NCI-H2227 treated with DMSO at 0.1 percent for 48 hours (cell line): ENCODE results near the gene BTF3.

Experiments used
- DNase-seq: peaks from one replicate; lab custom pipeline; 2025; lab: John Stamatoyannopoulos, UW

BTF3 gene

DNA sequence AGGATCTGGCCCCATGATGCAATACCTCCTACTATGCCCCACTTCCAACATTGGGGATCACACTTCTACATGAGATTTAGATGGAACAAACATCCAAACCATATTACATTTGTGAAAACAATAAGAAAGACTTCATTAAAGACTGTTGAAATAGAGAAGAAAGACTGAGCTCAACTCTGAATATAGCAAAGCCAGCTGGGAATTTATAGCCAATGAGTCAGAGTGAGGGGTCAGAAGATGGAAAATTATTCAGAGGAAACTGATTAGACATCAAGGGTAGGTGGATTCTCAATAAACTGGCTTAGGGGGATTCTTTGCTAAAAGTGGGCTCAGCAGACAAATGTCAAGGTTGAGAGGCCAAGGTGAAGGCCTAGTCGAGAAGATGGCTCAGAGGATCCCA is 25.6 kb downstream of the BTF3 start:
- no peak for DNase-seq

GRCh38 chr5:73525606-73526203 is 27.5 kb downstream of the BTF3 start:
- no peak for DNase-seq

DNA sequence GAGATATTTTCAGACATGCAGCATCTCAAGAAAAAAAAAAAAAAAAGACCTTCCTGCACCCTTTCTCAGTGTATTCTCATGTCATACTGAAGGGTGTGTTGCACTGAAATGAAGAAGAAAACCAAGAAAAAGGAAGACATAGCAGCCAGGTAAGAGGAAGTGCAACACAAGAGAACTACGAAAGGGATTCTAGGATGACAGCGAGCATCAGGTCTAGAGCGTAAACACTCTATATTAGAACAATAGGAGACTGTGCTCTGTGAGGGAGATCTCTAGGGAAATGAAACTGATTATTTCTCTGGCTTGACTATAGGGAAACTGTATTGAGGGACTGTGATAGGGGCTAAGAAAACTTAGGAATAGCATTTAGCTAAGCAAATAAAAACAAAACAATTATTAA is 30.0 kb downstream of the BTF3 start:
- no peak for DNase-seq

DNA sequence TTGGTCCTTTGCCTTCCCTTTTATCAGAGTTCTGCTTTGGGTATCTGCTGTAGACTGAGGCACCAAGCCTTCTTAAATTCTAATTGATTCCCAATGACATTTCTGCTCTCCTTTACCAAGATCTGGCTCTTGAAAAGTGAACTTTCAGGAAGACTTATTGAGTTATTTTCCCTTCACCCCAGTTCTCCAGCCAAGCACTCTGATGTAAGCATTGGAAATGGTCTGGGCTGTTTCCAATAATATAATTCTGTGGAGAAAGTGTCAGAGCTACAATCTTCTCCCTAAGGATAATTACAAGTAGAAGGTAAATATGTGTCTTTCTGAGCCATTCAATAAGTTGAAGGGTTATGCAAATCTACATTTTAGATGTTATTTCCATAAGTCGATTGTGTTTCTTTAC is 30.8 kb downstream of the BTF3 start:
- no peak for DNase-seq

GRCh38 chr5:73531356-73531755 is 33.1 kb downstream of the BTF3 start:
- DNase-seq = no peak

DNA sequence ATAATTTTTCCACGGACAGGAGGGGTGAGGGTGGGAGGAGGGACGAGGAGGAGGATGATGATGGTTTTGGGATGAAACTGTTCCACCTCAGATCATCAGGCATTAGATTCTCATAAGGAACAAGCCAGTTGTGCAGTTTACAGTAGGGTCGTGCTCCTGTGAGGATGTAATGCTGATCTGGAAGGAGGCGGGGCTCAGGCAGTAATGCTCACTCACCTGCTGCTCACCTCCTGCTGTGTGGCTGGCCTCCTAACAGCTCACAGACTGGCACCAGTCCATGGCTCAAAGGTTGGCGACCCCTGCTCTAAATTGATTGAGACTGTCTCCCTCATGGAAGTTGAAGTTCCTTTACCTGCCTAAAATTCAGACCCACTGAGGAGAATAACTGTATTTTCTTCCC is 34.0 kb downstream of the BTF3 start:
- no peak for DNase-seq

DNA sequence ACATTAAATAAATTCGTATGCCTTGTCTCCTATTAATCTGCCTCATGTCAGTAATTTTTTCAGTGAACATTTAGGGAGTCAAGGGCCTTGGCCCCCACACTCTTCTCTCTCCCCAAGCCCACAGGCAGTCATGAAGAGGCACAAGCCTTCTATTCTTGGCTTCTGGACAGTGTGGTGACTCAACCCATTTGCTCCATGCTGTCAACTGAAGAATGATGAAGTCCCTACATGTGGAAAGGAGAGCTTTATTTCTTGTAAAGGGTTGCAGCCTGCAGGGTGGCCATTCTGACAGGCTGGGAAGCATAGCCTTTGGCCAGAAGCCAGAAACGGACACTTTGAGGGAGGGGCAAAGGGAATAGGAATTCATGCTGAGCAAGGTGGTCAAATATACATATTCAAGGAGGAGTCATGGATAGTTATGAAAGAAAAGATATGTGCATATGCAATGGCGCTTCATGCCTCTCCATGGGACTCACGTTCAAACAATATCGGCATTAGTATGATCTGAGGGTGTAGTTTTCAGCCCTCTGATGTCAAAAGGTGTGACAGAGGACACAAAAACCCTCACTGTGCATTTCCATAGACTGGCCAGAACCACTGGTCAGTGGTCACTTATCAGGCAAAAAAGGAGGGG is 35.9 kb downstream of the BTF3 start:
- DNase-seq = no peak

DNA sequence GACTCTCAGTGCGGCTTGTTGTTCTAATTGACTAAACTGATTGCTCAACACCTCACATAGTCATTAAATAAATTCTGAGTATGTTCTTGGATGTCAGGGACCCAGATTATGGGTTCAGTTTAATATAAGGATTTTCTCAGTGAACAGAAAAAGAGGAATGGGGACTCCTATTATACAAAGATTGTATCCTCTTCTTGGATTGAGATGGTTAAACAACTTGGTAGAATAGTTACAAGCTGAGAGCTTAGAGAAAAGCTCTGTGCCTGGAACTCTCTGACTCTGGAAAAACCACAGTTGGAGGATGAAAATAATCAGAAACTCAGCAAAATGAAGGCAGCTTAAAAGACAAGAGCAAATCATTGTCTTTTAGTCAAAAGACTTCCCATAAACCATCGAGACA is 36.7 kb downstream of the BTF3 start:
- no peak for DNase-seq

DNA sequence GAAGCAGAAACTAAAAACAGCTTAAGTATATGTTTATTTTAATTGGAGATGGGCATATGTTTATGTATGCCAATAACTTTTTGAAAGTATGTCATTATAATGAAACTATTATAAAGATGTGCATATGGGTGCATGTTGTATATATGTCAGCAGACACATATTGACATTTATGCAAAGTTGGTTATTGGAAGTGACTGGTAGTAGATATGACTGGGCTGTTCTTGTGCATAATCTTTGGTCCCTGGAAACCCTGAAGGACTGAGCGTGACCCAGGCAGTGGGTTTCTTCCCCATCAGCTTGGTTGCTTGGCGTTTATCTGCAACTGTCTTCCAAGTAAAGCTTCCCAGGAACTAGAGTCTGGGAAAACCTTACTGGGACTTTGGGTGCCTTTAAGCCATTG is 41.5 kb downstream of the BTF3 start:
- DNase-seq = no peak

- no peak for DNase-seq
These were observed 42.0 kb downstream of the BTF3 start for GRCh38 chr5:73540192-73540591.

DNA sequence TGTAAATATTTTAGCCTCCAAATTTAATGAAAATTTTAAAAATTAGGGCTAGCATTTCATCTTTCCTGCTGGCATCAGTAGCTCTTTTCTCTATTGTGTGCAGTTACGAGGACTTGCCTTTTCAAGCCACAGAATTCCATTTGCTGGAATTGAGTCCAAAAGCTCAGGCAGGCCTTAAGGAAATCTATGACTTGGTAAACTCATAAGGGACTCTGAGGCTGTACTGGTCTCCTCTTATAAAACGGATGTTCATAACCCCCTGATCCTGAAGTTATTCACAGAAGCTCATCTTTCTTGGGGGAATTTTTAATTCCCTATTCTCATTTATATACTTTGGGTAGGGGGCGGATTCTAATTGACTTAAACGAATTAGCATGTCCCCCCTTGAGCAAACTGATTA is 43.8 kb downstream of the BTF3 start:
- DNase-seq = no peak

DNA sequence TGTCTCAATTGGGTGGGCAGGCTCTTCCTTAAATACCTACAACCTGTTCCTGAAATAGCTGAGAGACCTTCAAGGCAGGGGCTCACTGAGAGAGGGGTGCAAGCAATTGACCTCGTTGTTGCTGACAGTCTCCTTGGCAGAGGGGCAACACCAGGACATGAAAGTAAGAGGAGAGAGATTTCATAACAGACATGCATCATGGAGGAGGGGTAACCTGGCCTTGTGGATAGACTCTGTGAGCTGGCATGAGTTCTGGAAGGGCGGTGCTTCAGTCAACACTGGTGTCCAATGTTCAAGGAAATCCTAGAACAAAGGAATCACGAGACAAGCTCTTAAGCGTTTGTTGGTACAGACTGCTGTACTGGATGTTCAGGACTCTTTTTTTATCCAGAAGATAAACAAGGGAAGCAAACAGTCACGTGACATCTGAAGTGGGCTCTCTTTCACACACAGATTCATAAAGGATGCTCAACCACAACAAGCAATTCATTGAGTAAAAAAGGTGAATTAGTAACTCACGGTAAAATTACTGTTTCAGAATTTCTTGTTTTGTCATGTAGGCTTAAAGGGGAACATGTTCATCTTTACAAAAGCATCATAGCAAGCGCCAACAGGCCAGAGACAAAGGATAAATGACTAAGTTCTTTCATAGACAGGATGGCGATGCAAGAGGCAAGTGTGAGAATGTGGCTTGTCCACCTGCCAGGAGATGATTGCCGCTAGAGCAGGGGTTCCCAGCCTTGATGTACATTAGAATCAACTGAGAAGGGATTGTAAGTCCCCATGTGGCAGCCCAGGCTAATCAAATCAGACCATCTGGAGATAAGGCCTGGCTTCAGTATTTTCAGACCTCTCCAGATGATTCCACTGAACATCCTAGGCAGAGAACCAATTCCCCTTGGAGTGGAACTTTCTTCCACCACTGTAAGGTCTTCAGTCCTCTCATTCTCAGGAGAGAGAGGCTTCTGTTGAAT is 46.5 kb downstream of the BTF3 start:
- no peak for DNase-seq

DNA sequence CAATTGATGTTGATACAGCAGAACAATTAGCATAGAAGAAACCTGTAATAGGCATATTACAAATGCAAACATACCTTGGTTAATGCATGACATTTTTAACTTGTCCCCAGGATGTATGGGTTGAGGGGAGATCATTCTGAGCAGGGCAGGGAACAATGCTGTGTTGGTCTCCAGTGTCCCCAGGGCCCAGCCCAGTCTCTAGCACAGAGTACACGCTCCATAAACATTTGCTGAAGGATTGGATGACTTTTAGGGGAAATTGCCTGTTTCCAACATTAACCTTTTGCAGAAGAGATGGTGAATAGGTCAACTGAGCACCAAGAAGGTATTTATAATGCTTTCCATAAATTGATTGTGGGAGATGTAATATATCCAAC is 47.1 kb downstream of the BTF3 start:
- no peak for DNase-seq

- no peak for DNase-seq
These were observed 51.8 kb downstream of the BTF3 start for GRCh38 chr5:73550016-73550415.

- DNase-seq = no peak
These were observed 54.4 kb downstream of the BTF3 start for GRCh38 chr5:73552642-73553041.
